HepG2 (cell line): Measurements from ENCODE around the gene ST6GALNAC4. TPM values are rescaled to one million over a fixed set of nuclear protein-coding genes. Genes with fewer than 3 reads are reported as not detected.

Experiments used
- BCL3 ChIP-seq: sonication (generic); formaldehyde crosslinking; IDR thresholded peaks from 2 replicates; pipeline ENCODE4 v1.5.1; 2020; ENCODE audit warnings: mild to moderate bottlenecking, missing genetic modification reagents, moderate library complexity
- FOXA3 ChIP-seq: IDR thresholded peaks from 2 replicates; pipeline ENCODE4 v1.6.1; 2016; ENCODE audit warnings: missing genetic modification reagents, missing compliant biosample characterization
- GABPB1 ChIP-seq: IDR thresholded peaks from 2 replicates; pipeline ENCODE4 v1.6.1; 2016; ENCODE audit warnings: mild to moderate bottlenecking, missing genetic modification reagents, moderate library complexity, missing compliant biosample characterization
- HOXA3 ChIP-seq: sonication (generic); formaldehyde crosslinking; IDR thresholded peaks from 2 replicates; pipeline ENCODE4 v1.5.0; 2020; ENCODE audit warnings: missing genetic modification reagents
- IKZF1 ChIP-seq: fragments of 450-650 bp; IDR thresholded peaks from 2 replicates; pipeline ENCODE4 v1.7.1; 2016
- MAX ChIP-seq: IDR thresholded peaks from 2 replicates; pipeline ENCODE4 v1.6.1; 2012; ENCODE audit warnings: inconsistent platforms
- MLX ChIP-seq: IDR thresholded peaks from 2 replicates; pipeline ENCODE4 v1.6.1; 2016
- NR2F6 ChIP-seq, 2 experiments: IDR thresholded peaks; 2 replicates each; pipeline ENCODE4 v1.6.1; 2016; ENCODE audit warnings: antibody characterized with exemption in 1 of 2, mild to moderate bottlenecking in 1 of 2
- SAP130 ChIP-seq: IDR thresholded peaks from 2 replicates; pipeline ENCODE4 v1.6.1; 2016; ENCODE audit warnings: low read depth
- SKIL ChIP-seq: sonication (generic); formaldehyde crosslinking; IDR thresholded peaks from 2 replicates; pipeline ENCODE4 v1.8.0; 2022; ENCODE audit warnings: missing genetic modification reagents, mild to moderate bottlenecking, moderate library complexity, borderline replicate concordance
- TFE3 ChIP-seq: IDR thresholded peaks from 2 replicates; pipeline ENCODE4 v1.6.1; 2016
- ZMYM3 ChIP-seq: sonication (generic); formaldehyde crosslinking; IDR thresholded peaks from 2 replicates; pipeline ENCODE4 v1.5.1; 2020; ENCODE audit warnings: mild to moderate bottlenecking, missing genetic modification reagents
- ZNF230 ChIP-seq: sonication (generic); formaldehyde crosslinking; IDR thresholded peaks from 2 replicates; pipeline ENCODE4 v1.4.0; 2020; ENCODE audit warnings: mild to moderate bottlenecking, missing genetic modification reagents
- ZNF263 ChIP-seq: sonication (generic); formaldehyde crosslinking; IDR thresholded peaks from 2 replicates; pipeline ENCODE4 v1.4.0; 2020; ENCODE audit warnings: missing genetic modification reagents
- ZNF430 ChIP-seq: sonication (generic); formaldehyde crosslinking; IDR thresholded peaks from 2 replicates; pipeline ENCODE4 v1.9.0; 2021; ENCODE audit warnings: mild to moderate bottlenecking, missing genetic modification reagents
- ZNF547 ChIP-seq: sonication (generic); formaldehyde crosslinking; IDR thresholded peaks from 2 replicates; pipeline ENCODE4 v1.5.1; 2020; ENCODE audit warnings: mild to moderate bottlenecking, missing genetic modification reagents
- ZNF609 ChIP-seq: sonication (generic); formaldehyde crosslinking; IDR thresholded peaks from 2 replicates; pipeline ENCODE4 v1.4.0; 2020; ENCODE audit warnings: mild to moderate bottlenecking, missing genetic modification reagents, borderline replicate concordance
- polyA plus RNA-seq, 8 experiments: library from polyadenylated mRNA; depleted of rRNA in 3 of 8; stranded (reverse) in 7 of 8; unstranded in 1 of 8; fragments of >200 nt; fragmentation: Illumina TruSeq in 4 of 8; extraction: Trizol in 4 of 8; gene quantifications; 2 replicates each; pipeline versions ENCODE4 v1.2.1 to v1.2.3, GENCODE V29; 2011 to 2016; ENCODE audit warnings: low read depth in 4 of 8, missing spikeins in 1 of 8, mixed read lengths in 1 of 8; ENCODE audit not compliant: insufficient read depth in 1 of 8
- total RNA-seq, 5 experiments: library from RNA; depleted of rRNA; stranded (reverse); fragments of >200 nt; fragmentation: Illumina TruSeq; extraction: Trizol; gene quantifications; 2 replicates each; pipeline ENCODE4 v1.2.3, GENCODE V29; 2016; ENCODE audit warnings: low read depth in 1 of 5

The ST6GALNAC4 gene
- total and polyA plus RNA-seq, 2 of the 13 experiments (the other 11 are each of a cell fraction or from before 2014, with no cell fraction given): 18.8 to 27.7 TPM

- TF ChIP-seq ZNF430 (CRISPR knock-in tag): 0 out of 2 replicates have a peak, but pooled peaks have one; percentile 33
- TF ChIP-seq MLX (CRISPR knock-in tag): peak; percentile 63
- TF ChIP-seq SAP130: peak; percentile 37
- 0 out of 2 replicates have a peak, but pooled peaks have one; percentile 12 for TF ChIP-seq ZNF230 (CRISPR knock-in tag)
- peak; percentile 79 for TF ChIP-seq MAX
- TF ChIP-seq TFE3: 0 out of 2 replicates have a peak, but pooled peaks have one; percentile 35
- TF ChIP-seq BCL3 (CRISPR knock-in tag): 0 out of 2 replicates have a peak, but pooled peaks have one; percentile 53
- 0 out of 2 replicates have a peak, but pooled peaks have one; percentile 30 for TF ChIP-seq FOXA3 (CRISPR knock-in tag)
- TF ChIP-seq HOXA3 (CRISPR knock-in tag): peak; percentile 33; the same call in 1 of the 2 replicates
- TF ChIP-seq ZNF609 (CRISPR knock-in tag): peak; percentile 59; the same call in 1 of the 2 replicates
- 0 out of 2 replicates have a peak, but pooled peaks have one; percentile 21 for TF ChIP-seq ZNF547 (CRISPR knock-in tag)
- no peak for TF ChIP-seq IKZF1
- TF ChIP-seq SKIL (CRISPR knock-in tag): peak; percentile 87
- peak; percentile 67; the same call in 1 of the 2 replicates for TF ChIP-seq GABPB1 (CRISPR knock-in tag)
- peak; percentile 81 for TF ChIP-seq ZNF263
- peak; percentile 56 for TF ChIP-seq NR2F6 (IDR thresholded peaks at IDR 0.05)
- TF ChIP-seq NR2F6 (CRISPR knock-in tag; IDR thresholded peaks at IDR 0.05): peak; percentile 6; the same call in 1 of the 2 replicates
- peak; percentile 94 for TF ChIP-seq ZMYM3 (CRISPR knock-in tag)
Measured at GRCh38 chr9:127862075-127863011, 54.5 kb downstream of the ST6GALNAC4 start (continued).
